Measurements from ENCODE around the gene OR4E1.
"Not testable (repeated sequence)": the region's sequence is repeated elsewhere in the genome, so short reads cannot be mapped to it uniquely, and the experiment has no call there.

Gene OR4E1

GRCh38 chr14:21653331-21653885 is 20.2 kb downstream of the OR4E1 start, which contains the start of gene OR4E2:
Gene OR4E2, plus strand, starts transcription at chr14:21653835. Its CDS starts 11,248 bp downstream, at chr14:21665083.
- DNase-seq (ENCODE audit: low read depth in 2 of 2), result no peak

GRCh38 chr14:21652209-21652808 is 21.3 kb downstream of the OR4E1 start:
- no peak for DNase-seq (ENCODE audit: low read depth in 2 of 2)

GRCh38 chr14:21647380-21647779 is 26.2 kb downstream of the OR4E1 start:
- no peak for DNase-seq (ENCODE audit: low read depth in 2 of 2)

GRCh38 chr14:21643407-21643806 is 30.2 kb downstream of the OR4E1 start:
- no peak for DNase-seq (ENCODE audit: low read depth in 2 of 2)

GRCh38 chr14:21642683-21643082 is 30.9 kb downstream of the OR4E1 start:
- no peak for DNase-seq (ENCODE audit: low read depth in 2 of 2)

- no peak for DNase-seq (ENCODE audit: low read depth in 2 of 2)
Observed at GRCh38 chr14:21634840-21635239, 38.8 kb downstream of the OR4E1 start, which contains the start of gene OR10G2. Gene OR10G2, minus strand, starts transcription at chr14:21634940. Its CDS starts 98 bp downstream, at chr14:21634842.

- DNase-seq (ENCODE audit: low read depth in 2 of 2), result no peak
Observed at GRCh38 chr14:21631084-21631483, 42.5 kb downstream of the OR4E1 start.

- DNase-seq (ENCODE audit: low read depth in 2 of 2), result not testable (repeated sequence)
Observed at GRCh38 chr14:21630503-21630902, 43.1 kb downstream of the OR4E1 start.

- DNase-seq (ENCODE audit: low read depth in 2 of 2), result no peak
Observed at GRCh38 chr14:21626491-21627230, 47.0 kb downstream of the OR4E1 start.
